Measurements from ENCODE around the gene BARX2. TPM values are rescaled to one million over a fixed set of nuclear protein-coding genes. Genes with fewer than 3 reads are reported as not detected.

The BARX2 gene
- total RNA-seq, 1 donor from 2014 or later, result 0.41 TPM

DNA sequence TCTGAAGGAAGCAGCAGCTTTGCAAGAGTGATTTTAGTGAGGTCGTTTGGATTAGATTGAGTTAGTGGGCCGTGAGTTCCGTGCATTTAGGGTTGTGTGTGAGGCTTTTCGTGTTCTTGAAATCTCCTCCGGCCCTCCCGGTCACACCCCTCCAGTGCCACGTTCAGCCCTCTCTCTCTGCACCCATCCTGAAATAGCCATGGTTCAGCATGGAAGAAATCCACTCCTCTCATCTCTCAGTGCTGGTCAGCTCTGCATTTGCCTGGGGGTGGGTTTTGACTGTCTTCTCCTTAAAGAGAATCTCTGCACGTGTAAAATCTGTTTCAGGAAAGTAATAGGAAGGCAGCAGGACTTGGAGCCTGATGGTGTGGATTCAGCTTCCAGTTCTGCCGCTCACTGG, 19.8 kb downstream of the BARX2 start:
- no peak overlapping the region for H3K4me3 ChIP-seq
- TF ChIP-seq, protein P1, sequence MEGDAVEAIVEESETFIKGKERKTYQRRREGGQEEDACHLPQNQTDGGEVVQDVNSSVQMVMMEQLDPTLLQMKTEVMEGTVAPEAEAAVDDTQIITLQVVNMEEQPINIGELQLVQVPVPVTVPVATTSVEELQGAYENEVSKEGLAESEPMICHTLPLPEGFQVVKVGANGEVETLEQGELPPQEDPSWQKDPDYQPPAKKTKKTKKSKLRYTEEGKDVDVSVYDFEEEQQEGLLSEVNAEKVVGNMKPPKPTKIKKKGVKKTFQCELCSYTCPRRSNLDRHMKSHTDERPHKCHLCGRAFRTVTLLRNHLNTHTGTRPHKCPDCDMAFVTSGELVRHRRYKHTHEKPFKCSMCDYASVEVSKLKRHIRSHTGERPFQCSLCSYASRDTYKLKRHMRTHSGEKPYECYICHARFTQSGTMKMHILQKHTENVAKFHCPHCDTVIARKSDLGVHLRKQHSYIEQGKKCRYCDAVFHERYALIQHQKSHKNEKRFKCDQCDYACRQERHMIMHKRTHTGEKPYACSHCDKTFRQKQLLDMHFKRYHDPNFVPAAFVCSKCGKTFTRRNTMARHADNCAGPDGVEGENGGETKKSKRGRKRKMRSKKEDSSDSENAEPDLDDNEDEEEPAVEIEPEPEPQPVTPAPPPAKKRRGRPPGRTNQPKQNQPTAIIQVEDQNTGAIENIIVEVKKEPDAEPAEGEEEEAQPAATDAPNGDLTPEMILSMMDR (IDR thresholded peaks at IDR 0.05), result no peak
- H3K27ac ChIP-seq, result no peak overlapping the region
- no peaks in the 10 kb centered on the region for H3K9me3 ChIP-seq
- no peaks in the 10 kb centered on the region for H3K36me3 ChIP-seq
- peaks cover 9% of the 10 kb centered on the region for H3K27me3 ChIP-seq (ENCODE audit: low read depth)
- intact Hi-C loops (cut with DNase I), result no loop called here
- no peaks in the 10 kb centered on the region for H3K4me1 ChIP-seq
- ATAC-seq (no peak), DNase-seq (no peak)

DNA sequence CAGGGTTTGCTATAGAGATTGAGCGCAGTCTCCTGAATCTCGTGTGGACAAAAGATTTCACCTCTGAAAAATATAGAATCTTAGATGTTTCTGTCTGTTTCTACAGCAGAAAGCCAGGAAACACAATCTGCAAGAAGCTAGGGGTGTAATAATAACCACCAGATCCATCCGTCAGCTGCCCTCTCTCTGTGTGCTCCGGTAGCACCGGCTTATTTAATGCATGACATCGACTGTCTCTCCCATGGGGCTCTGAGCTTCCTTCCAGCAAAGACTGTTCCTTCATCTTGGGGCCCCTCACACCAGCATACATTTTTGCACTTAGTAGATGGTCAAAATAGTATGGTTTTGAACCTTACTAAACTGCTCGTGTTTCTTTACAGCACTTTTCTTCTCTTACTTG, 20.2 kb downstream of the BARX2 start:
- TF ChIP-seq, protein P1 (IDR thresholded peaks at IDR 0.05), result no peak
- Histone ChIP-seq H3K27me3 (ENCODE audit: low read depth) (peaks cover 8% of the 10 kb centered on the region), H3K36me3 (no peaks in the 10 kb centered on the region), H3K4me3 (no peak overlapping the region), H3K27ac (no peak overlapping the region), H3K4me1 (no peaks in the 10 kb centered on the region), H3K9me3 (no peaks in the 10 kb centered on the region)
- intact Hi-C loops (cut with DNase I), result no loop called here
- ATAC-seq (no peak), DNase-seq (no peak)

DNA sequence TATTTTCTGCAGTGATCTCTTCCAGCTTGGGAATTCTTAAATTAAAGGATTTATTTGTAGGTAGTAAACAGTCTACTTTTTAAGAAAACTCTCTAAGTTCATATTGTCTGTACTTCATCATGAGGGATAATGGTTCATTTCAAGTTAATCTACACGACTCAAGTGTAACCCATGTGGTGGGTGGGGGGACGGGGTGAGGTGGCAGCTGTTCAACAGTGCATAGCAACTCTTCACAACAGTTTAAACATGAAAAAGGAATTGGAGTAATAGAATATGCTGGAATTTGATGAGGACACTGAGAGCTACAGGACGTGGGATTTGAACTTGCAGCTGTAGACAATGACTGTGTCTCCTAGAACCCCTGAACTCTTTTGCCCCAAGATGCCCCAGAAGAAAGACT, 20.8 kb downstream of the BARX2 start:
- intact Hi-C loops (cut with DNase I), result no loop called here
- DNase-seq (no peak), ATAC-seq (no peak)
- no peaks in the 10 kb centered on the region for H3K9me3 ChIP-seq
- TF ChIP-seq, protein P1 (IDR thresholded peaks at IDR 0.05), result no peak
- H3K4me3 ChIP-seq, result no peak overlapping the region
- H3K4me1 ChIP-seq, result no peaks in the 10 kb centered on the region
- H3K27me3 ChIP-seq (ENCODE audit: low read depth), result peaks cover 8% of the 10 kb centered on the region
- H3K27ac ChIP-seq, result no peak overlapping the region
- H3K36me3 ChIP-seq, result no peaks in the 10 kb centered on the region

DNA sequence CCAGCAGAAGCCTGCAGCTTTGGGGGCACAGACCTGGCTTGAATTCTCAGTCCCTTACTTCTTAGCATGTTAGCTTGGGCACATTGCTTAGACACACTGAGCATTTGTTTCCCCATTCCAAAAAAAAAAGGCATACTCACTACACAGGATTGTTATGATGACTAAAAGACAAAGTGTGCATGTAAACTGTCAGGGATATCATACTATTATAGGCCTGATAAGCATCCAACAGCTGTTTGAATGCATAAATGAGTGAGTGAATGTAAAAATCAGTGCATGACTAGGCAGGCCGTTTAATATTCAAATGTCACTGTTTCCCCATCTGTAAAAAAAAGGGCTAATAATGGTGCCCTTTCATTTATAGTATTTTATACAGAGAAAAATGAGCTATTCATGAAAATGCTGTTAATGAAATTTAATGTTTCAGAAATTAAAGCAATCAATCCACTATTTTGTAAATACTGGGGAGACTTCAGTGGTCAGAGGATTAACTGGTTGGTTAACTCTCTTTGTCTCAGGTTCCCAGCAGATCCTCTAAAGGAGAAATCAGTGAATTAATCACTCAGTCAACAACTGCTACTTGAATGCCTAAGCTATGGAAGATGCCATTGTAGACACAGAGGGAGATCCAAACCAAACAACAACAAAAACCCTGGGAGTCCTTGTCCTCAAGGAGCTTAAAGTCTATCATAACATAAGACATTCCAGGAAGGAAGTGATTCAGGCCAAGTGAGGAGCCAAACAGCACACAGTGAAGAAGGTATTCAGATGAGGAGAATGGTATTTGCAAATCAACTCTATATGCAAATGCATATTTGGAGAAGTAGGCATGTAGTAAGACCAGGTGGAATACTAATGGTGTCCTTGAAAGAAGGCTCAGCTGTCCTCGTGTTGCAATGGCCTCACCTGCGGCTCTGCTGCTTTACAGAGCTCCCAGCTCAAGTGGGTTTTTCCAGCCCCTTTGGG, 26.8 kb downstream of the BARX2 start:
- TF ChIP-seq, protein P1 (IDR thresholded peaks at IDR 0.05), result no peak
- no peak for DNase-seq
- H3K27ac ChIP-seq, result no peak overlapping the region
- intact Hi-C loops (cut with DNase I), result no loop called here
- ATAC-seq, result no peak
- no peaks in the 10 kb centered on the region for H3K9me3 ChIP-seq
- H3K27me3 ChIP-seq (ENCODE audit: low read depth), result no peaks in the 10 kb centered on the region
- no peak overlapping the region for H3K4me3 ChIP-seq
- no peaks in the 10 kb centered on the region for H3K36me3 ChIP-seq
- H3K4me1 ChIP-seq, result no peaks in the 10 kb centered on the region

- DNase-seq (no peak), ATAC-seq (no peak)
- Histone ChIP-seq H3K4me1 (no peaks in the 10 kb centered on the region), H3K27me3 (ENCODE audit: low read depth) (no peaks in the 10 kb centered on the region), H3K27ac (no peak overlapping the region), H3K36me3 (no peaks in the 10 kb centered on the region), H3K4me3 (no peak overlapping the region), H3K9me3 (no peaks in the 10 kb centered on the region)
- TF ChIP-seq, protein P1 (IDR thresholded peaks at IDR 0.05), result no peak
- intact Hi-C loops (cut with DNase I), result no loop called here
These were observed 29.1 kb downstream of the BARX2 start for GRCh38 chr11:129404731-129405130.

Data from lower lobe of right lung (tissue), 2 donors.